ENCODE results near the gene CUL9. TPM values are rescaled to one million over a fixed set of nuclear protein-coding genes. Genes with fewer than 3 reads are reported as not detected.
"Not testable (repeated sequence)": the region's sequence is repeated elsewhere in the genome, so short reads cannot be mapped to it uniquely, and the experiment has no call there.

The CUL9 gene
- total RNA-seq (10 to 100 TPM; 73.9 to 78.0 TPM), total RNA-seq (99.8 to 112 reads per million in 2 donors)

DNA sequence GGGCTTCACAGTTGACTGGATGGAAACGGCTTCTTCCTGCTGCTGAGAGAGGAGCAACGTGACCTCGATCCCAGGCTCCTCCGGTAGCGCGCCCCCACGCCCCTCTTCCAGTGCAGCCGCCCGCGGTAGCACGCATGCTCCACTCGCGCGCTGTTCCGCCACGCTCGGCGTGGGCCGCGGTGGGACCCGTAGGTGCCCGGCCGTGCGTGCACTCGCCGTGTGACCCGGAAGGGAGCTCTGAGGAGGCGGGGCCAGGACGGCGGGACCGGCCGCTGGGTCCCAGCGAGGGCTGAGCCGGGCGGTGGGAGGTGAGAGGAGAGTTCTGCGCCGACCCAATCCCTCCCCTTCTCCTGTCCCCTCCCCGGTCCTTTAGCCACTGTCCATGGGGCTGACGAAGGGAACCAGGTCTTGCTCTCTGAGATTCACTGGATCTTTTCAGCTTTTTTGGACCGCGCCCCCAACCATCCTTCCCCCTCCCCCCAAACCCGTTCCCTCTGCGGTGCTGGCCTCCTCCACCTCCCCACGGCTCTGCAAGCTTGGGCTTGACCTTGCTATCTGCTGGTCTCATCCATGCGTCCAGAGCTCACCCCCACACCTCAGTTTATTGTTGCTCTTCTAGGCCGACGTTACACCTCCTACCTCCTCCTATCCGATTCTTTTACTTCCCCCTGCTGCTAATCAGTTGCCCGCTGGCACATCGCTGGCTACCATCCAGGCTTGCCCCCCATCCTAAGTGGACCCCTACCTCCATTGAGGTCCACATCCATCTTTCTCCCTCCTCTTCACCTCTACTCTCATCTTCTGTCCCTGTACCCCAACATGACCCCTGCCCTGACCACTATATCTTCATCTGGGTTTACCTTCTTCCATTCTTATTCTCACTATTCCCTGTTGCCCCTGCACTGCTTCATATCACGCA, at the start of gene CUL9:
CUL9 (plus strand) TSS at position 255 of the 919 bp plus-strand sequence. CDS start 2,115 bp downstream, outside the sequence.
- peaks cover 12% of the 10 kb centered on the region for H3K36me3 Mint-ChIP-seq (ENCODE audit: low read depth)
- H3K9me3 ChIP-seq (ENCODE audit: control insufficient read depth, low read length, poor library complexity, severe bottlenecking), result no peaks in the 10 kb centered on the region
- peak within 1 kb of the TSS; percentile 92 for H3K27ac Mint-ChIP-seq
- DNase-seq, result peak; percentile 69 to 74 (median 73)
- H3K4me1 Mint-ChIP-seq, result peaks cover 43% of the 10 kb centered on the region
- H3K4me3 Mint-ChIP-seq, result peak within 1 kb of the TSS; percentile 96
- no peaks in the 10 kb centered on the region for H3K27me3 Mint-ChIP-seq
- peak; percentile 96 for ATAC-seq

DNA sequence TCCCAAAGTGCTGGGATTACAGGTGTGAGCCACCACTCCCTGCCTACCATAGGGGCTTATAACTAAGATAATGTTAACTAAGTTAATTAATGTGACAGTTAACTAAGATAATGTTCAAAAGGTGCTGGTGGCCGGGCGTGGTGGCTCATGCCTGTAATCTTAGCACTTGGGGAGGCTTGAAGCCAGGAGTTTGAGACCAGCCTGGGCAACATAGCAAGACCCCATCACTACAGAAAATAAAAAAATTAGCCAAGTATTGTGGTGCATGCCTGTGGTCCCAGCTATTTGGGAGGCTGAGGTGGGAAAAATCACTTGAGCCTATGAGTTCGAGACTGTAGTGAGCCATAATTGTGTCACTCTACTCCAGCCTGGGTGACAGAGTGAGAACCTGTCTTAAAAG, 43.7 kb upstream of the CUL9 start:
- no peak overlapping the region for H3K4me3 Mint-ChIP-seq
- DNase-seq, result no peak
- H3K27me3 Mint-ChIP-seq, result no peaks in the 10 kb centered on the region
- H3K9me3 ChIP-seq (ENCODE audit: control insufficient read depth, low read length, poor library complexity, severe bottlenecking), result no peaks in the 10 kb centered on the region
- H3K36me3 Mint-ChIP-seq (ENCODE audit: low read depth), result no peaks in the 10 kb centered on the region
- no peak overlapping the region for H3K27ac Mint-ChIP-seq
- no peak for ATAC-seq
- H3K4me1 Mint-ChIP-seq, result peaks cover 3% of the 10 kb centered on the region

DNA sequence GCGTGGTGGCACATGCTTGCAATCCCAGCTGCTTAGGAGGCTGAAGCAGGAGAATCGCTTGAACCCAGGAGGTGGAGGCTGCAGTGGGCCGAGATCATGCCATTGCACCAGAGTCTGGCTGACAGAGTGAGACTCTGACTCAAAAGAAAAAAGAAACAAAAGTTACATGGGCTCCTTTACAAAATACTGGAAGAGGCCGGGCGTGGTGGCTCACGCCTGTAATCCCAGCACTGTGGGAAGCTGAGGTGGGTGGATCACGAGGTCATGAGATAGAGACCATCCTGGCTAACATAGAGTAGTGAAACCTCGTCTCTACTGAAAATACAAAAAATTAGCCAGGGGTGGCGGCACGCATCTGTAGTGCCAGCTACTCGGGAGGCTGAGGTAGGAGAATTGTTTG, 42.0 kb upstream of the CUL9 start:
- H3K27ac Mint-ChIP-seq; H3K4me1 Mint-ChIP-seq; H3K36me3 Mint-ChIP-seq (ENCODE audit: low read depth); DNase-seq; ATAC-seq; H3K27me3 Mint-ChIP-seq; H3K9me3 ChIP-seq (ENCODE audit: control insufficient read depth, low read length, poor library complexity, severe bottlenecking); H3K4me3 Mint-ChIP-seq: not testable (repeated sequence)

DNA sequence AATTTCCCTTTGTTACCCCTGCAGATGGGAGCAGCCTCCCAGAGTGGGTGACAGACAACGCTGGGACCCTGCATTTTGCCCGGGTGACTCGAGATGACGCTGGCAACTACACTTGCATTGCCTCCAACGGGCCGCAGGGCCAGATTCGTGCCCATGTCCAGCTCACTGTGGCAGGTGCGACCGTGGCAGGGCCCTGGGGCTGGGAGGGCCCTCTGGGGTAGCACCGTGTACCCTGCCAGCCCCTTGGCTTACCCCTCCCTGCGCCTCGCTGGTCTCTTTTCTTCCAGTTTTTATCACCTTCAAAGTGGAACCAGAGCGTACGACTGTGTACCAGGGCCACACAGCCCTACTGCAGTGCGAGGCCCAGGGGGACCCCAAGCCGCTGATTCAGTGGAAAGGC, 40.4 kb upstream of the CUL9 start:
- ATAC-seq (no peak), DNase-seq (no peak)
- Mint-ChIP-seq H3K4me3 (no peak overlapping the region), H3K4me1 (peaks cover 9% of the 10 kb centered on the region), H3K27me3 (peaks cover 8% of the 10 kb centered on the region), H3K36me3 (ENCODE audit: low read depth) (no peaks in the 10 kb centered on the region), H3K27ac (peak overlapping the region; percentile 71)
- no peaks in the 10 kb centered on the region for H3K9me3 ChIP-seq (ENCODE audit: control insufficient read depth, low read length, poor library complexity, severe bottlenecking)

DNA sequence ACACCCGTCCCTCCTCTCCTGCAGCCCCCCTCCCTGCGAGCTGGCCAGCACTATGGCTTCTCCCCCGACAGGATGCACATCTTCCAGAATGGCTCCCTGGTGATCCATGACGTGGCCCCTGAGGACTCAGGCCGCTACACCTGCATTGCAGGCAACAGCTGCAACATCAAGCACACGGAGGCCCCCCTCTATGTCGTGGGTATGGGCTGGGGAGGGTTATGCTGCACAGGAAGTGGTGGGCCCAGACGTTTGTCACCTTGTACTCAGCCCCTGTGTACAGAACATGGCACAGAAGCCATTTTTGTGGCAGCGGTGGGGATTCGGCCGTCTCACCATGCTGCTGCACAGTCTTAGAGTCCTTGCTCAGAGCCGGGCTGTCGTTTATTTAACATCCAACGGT, 39.9 kb upstream of the CUL9 start:
- no peak for ATAC-seq
- DNase-seq, result no peak
- Mint-ChIP-seq H3K36me3 (ENCODE audit: low read depth) (no peaks in the 10 kb centered on the region), H3K4me1 (peaks cover 9% of the 10 kb centered on the region), H3K27ac (no peak overlapping the region), H3K4me3 (no peak overlapping the region), H3K27me3 (peaks cover 9% of the 10 kb centered on the region)
- H3K9me3 ChIP-seq (ENCODE audit: control insufficient read depth, low read length, poor library complexity, severe bottlenecking), result no peaks in the 10 kb centered on the region

DNA sequence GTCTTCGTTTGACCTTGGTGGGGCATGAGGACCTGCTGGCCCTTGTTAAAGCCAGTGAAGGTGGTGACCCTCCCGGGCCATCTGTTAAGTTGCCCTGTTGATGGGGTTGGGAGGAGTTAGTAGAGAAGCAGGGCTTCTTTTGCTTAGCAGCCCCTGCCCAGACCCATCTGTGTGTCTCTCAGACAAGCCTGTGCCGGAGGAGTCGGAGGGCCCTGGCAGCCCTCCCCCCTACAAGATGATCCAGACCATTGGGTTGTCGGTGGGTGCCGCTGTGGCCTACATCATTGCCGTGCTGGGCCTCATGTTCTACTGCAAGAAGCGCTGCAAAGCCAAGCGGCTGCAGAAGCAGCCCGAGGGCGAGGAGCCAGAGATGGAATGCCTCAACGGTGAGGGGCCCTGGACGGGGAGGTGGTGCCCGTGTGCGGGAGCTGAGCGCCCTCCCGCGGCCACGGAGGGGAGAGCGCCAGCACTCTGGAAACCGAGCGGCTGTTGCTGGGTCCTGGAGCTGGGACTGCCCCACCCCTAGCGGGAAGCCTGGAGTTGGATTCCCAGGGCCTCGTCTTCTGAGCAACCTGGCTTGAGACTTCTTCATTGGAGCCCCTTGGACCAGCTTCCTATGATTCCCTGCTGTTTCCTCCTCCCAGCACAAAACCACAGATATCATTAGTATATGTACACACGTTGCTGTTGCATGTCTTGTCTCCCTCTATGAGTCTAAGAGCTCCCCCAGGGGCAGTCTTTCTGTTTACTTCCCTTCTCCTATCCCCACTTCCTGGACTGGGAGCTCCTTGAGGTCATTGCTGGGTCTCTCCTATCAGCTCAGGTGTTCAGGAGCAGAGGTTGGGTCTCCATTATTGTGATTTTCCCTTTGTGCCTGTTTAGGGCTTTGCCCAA, 38.5 kb upstream of the CUL9 start:
- H3K4me1 Mint-ChIP-seq, result peaks cover 9% of the 10 kb centered on the region
- H3K36me3 Mint-ChIP-seq (ENCODE audit: low read depth), result no peaks in the 10 kb centered on the region
- H3K27me3 Mint-ChIP-seq, result peaks cover 15% of the 10 kb centered on the region
- DNase-seq, result peak; percentile 59 to 72 (median 61)
- H3K4me3 Mint-ChIP-seq, result no peak overlapping the region
- ATAC-seq, result peak; percentile 98
- no peak overlapping the region for H3K27ac Mint-ChIP-seq
- H3K9me3 ChIP-seq (ENCODE audit: control insufficient read depth, low read length, poor library complexity, severe bottlenecking), result no peaks in the 10 kb centered on the region

DNA sequence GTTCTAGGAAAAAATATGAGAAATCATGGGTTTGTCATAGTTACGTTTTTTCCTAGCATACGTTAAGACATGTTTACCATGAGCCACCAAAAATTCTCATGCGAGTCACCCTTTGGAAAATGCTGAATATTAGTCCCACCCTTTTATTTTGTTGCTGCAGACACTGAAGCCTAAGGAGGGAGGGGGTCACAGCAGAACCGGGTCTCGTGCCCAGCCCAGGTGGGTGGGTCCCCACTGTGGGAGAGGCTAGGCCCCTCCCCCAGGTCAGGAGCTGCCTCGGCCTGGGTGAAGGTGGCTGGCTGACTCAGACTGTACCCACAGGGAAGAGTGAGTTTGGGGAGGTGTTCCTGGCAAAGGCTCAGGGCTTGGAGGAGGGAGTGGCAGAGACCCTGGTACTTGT, 37.1 kb upstream of the CUL9 start:
- no peak overlapping the region for H3K4me3 Mint-ChIP-seq
- H3K36me3 Mint-ChIP-seq (ENCODE audit: low read depth), result no peaks in the 10 kb centered on the region
- peaks cover 15% of the 10 kb centered on the region for H3K27me3 Mint-ChIP-seq
- ATAC-seq (no peak), DNase-seq (no peak)
- H3K27ac Mint-ChIP-seq, result no peak overlapping the region
- H3K9me3 ChIP-seq (ENCODE audit: control insufficient read depth, low read length, poor library complexity, severe bottlenecking), result no peaks in the 10 kb centered on the region
- H3K4me1 Mint-ChIP-seq, result peaks cover 9% of the 10 kb centered on the region

DNA sequence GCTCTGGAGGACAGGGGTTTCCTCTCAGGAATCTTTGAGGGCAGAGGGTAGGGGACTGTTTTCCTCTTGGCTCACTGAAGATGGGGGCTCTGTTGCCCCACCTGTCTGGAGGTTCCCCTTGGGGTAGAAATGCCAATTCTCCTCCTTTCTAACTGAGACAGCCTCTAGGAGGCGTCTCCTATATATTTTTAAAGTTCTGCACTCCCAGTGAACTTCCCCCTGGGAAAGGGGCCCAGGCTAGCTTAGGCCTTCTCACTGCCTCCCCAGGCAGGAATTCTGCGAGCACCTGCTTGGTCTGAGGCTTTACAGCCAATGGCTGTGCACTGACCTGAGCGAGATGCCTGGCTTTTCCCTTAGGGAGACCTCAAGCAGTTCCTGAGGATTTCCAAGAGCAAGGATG, 35.7 kb upstream of the CUL9 start:
- Mint-ChIP-seq H3K36me3 (ENCODE audit: low read depth) (no peaks in the 10 kb centered on the region), H3K4me1 (peaks cover 6% of the 10 kb centered on the region), H3K27me3 (peaks cover 15% of the 10 kb centered on the region), H3K4me3 (no peak overlapping the region), H3K27ac (peak overlapping the region; percentile 60)
- ATAC-seq (no peak), DNase-seq (no peak)
- H3K9me3 ChIP-seq (ENCODE audit: control insufficient read depth, low read length, poor library complexity, severe bottlenecking), result no peaks in the 10 kb centered on the region

DNA sequence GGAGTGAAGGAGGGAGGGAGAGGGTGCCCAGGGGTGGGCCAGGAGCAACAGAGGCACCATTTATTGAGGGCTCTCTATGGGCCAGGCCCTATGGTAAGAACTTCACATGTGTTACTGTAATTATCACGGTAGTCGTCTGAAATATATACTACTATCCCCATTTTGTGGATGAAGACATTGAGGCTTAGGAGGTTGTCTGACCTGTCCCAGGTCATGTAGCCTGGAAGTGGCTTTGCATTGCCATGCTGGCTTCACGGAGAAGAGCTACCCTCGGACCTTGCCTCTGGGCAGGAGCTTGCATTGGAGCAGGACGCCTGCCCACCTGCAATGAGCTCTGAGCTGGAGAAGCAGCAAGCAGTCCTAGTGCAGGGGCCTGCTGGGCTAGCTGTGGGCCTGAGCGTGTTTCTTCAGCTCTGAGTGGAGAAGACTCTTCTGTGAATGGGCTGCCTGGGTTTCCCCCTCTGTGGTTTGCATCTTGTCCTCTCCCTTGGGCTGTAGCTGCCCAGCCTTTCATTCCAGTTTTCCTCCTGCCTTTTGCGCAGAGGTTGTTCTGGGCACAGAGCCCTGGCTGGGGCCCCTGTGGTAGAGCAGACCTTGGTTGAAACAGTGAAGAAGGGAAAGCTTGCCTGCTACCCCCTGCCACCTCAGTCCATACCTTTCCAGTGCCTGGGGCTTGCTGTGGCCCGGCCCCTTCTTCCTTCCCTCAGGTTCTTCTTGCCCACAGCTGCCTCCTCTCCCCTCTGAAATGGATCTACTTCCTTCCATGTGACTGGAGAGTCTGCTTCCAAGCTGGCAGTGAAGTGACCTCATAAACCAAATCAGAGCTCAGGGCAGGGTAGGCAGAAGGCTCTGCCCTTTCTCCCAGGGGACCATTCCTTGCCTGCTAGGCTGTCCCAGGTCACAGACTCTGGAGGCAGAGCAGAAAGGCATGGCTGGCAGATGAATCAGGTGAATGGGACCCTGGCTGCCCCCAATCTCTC, 35.0 kb upstream of the CUL9 start:
- Mint-ChIP-seq H3K27ac (peak overlapping the region; percentile 60), H3K27me3 (peaks cover 15% of the 10 kb centered on the region), H3K36me3 (ENCODE audit: low read depth) (no peaks in the 10 kb centered on the region), H3K4me3 (no peak overlapping the region), H3K4me1 (peaks cover 6% of the 10 kb centered on the region)
- no peaks in the 10 kb centered on the region for H3K9me3 ChIP-seq (ENCODE audit: control insufficient read depth, low read length, poor library complexity, severe bottlenecking)
- DNase-seq (no peak), ATAC-seq (no peak)

DNA sequence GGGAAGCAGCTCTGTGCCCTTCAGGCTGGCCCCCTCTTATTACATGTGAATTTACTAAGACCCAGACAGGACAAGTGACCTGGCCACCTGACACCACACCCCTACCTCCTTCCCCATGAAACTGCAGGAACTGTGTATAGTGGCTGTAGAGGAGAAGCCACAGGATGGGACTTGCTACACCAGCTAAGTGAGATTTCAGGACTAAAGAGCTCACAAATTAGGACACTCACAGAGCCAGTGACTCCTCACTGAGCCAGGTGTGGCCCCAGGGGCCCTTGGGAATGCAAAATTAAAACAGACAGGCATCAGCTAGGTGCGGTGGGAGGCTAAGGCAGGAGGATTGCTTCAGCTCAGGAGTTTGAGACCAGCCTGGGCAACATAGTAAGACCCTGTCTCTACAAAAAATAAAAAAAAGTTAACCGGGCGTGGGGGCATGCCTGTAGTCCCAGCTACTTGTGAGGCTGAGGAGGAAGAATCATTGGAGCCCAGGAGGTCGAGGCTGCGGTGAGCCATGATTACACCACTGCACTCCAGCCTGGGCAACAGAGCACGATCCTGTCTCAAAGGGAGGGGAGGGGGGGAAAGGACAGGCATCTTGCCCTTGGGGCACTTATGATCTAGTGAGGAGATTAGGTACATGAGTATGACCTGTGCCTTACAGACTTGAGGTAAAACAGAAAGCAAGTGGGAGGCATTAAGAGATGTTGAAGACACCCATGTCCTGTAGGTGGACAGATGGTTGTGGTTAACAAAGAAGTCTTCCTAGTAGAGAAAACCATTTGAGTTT, 34.1 kb upstream of the CUL9 start:
- DNase-seq, result no peak
- Mint-ChIP-seq H3K4me1 (peaks cover 6% of the 10 kb centered on the region), H3K4me3 (no peak overlapping the region), H3K27ac (no peak overlapping the region), H3K36me3 (ENCODE audit: low read depth) (no peaks in the 10 kb centered on the region), H3K27me3 (peaks cover 15% of the 10 kb centered on the region)
- H3K9me3 ChIP-seq (ENCODE audit: control insufficient read depth, low read length, poor library complexity, severe bottlenecking), result no peaks in the 10 kb centered on the region
- no peak for ATAC-seq

DNA sequence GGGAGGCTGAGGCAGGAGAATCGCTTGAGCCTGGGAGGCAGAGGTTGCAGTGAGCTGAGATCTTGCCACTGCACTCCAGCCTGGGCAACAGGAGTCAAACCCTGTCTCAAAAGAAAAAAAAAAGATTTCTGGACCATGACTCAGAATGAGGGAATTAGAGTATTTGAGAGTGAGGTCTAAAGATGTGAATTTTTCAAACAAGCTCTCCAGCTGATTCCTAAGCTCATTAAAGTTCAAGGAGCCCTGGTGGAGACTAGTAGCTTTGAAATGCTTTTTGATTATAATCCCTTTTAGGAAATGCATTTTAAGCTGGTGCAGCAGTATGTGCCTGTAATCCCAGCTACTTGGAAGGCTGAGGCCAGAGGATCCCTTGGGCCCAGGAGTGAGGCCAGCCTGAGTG, 32.7 kb upstream of the CUL9 start:
- H3K9me3 ChIP-seq (ENCODE audit: control insufficient read depth, low read length, poor library complexity, severe bottlenecking), result no peaks in the 10 kb centered on the region
- DNase-seq (no peak), ATAC-seq (no peak)
- peaks cover 15% of the 10 kb centered on the region for H3K27me3 Mint-ChIP-seq
- peaks cover 2% of the 10 kb centered on the region for H3K4me1 Mint-ChIP-seq
- H3K27ac Mint-ChIP-seq, result no peak overlapping the region
- H3K36me3 Mint-ChIP-seq (ENCODE audit: low read depth), result no peaks in the 10 kb centered on the region
- H3K4me3 Mint-ChIP-seq, result no peak overlapping the region
